K562 (cell line): Measurements from ENCODE around the gene TTC24. TPM values are rescaled to one million over a fixed set of nuclear protein-coding genes. Genes with fewer than 3 reads are reported as not detected.

Experiments
- CHD2 ChIP-seq: IDR thresholded peaks from 2 replicates; pipeline ENCODE4 v1.6.1; 2011; ENCODE audit warnings: low read depth, low read length
- E2F6 ChIP-seq, 2 experiments: IDR thresholded peaks; 2 replicates each; pipeline ENCODE4 v1.6.1; 2011; ENCODE audit warnings: borderline replicate concordance in 1 of 2, control low read depth in 1 of 2, low read depth in 1 of 2, low read length in 1 of 2, mild to moderate bottlenecking in 1 of 2, mixed read lengths in 1 of 2, moderate library complexity in 1 of 2; ENCODE audit not compliant: insufficient read depth in 1 of 2, insufficient read length in 1 of 2, poor library complexity in 1 of 2, severe bottlenecking in 1 of 2; ENCODE audit errors: extremely low read depth in 1 of 2
- FOXJ2 ChIP-seq: fragments of 200-800 bp; sonication (Bioruptor generic); IDR thresholded peaks from 2 replicates; pipeline ENCODE4 v1.6.1; 2016; ENCODE audit warnings: missing genetic modification characterization, missing compliant biosample characterization
- FUS ChIP-seq: fragments of 200-400 bp; formaldehyde crosslinking; optimal IDR thresholded peaks from 2 replicates; pipeline ENCODE3; 2017; ENCODE audit warnings: low read depth, low read length
- MAX ChIP-seq: sonication (generic); formaldehyde crosslinking; IDR thresholded peaks from 2 replicates; pipeline ENCODE4 v1.9.0; 2022; ENCODE audit warnings: mild to moderate bottlenecking, missing genetic modification reagents
- MBD2 ChIP-seq: sonication (generic); IDR thresholded peaks from 2 replicates; pipeline ENCODE4 v1.6.1; 2016; ENCODE audit warnings: low read depth, borderline replicate concordance
- MITF ChIP-seq: IDR thresholded peaks from 2 replicates; pipeline ENCODE4 v1.6.1; 2014; ENCODE audit warnings: antibody characterized with exemption
- MYC ChIP-seq, 2 experiments: fragments of 250-450 bp in 1 of 2; sonication (Bioruptor Pico) in 1 of 2; IDR thresholded peaks; 2 replicates each; pipeline versions ENCODE4 v1.5.1 to v1.6.1; 2012 to 2021; ENCODE audit warnings: low read depth in 2 of 2, borderline replicate concordance in 1 of 2, improper control_type of control experiment in 1 of 2, low read length in 1 of 2, mild to moderate bottlenecking in 1 of 2, moderate library complexity in 1 of 2
- NR2C1 ChIP-seq, 2 experiments: fragments of 450-650 bp; IDR thresholded peaks; 2 replicates each; pipeline ENCODE4 v1.6.1; 2017; ENCODE audit warnings: mild to moderate bottlenecking in 2 of 2, antibody characterized with exemption in 1 of 2, inconsistent platforms in 1 of 2, missing compliant biosample characterization in 1 of 2, missing genetic modification characterization in 1 of 2
- NR3C1 ChIP-seq: sonication (generic); formaldehyde crosslinking; IDR thresholded peaks from 2 replicates; pipeline ENCODE4 v1.8.1; 2022; ENCODE audit warnings: missing genetic modification reagents
- RBFOX2 ChIP-seq: fragments of 200-400 bp; formaldehyde crosslinking; IDR thresholded peaks from 2 replicates; pipeline ENCODE4 v1.6.1; 2017; ENCODE audit warnings: low read depth, mild to moderate bottlenecking, low read length, moderate library complexity
- RBM15 ChIP-seq: fragments of 200-400 bp; formaldehyde crosslinking; IDR thresholded peaks from 2 replicates; pipeline ENCODE4 v1.6.1; 2018; ENCODE audit warnings: mild to moderate bottlenecking, low read length, moderate library complexity; ENCODE audit not compliant: insufficient read depth
- RBM25 ChIP-seq: fragments of 200-400 bp; formaldehyde crosslinking; IDR thresholded peaks from 2 replicates; pipeline ENCODE4 v1.6.1; 2018; ENCODE audit warnings: low read length, low read depth, moderate library complexity; ENCODE audit not compliant: severe bottlenecking
- TAF15 ChIP-seq: fragments of 200-400 bp; formaldehyde crosslinking; IDR thresholded peaks from 2 replicates; pipeline ENCODE4 v1.6.1; 2017; ENCODE audit warnings: mild to moderate bottlenecking, low read depth, low read length, moderate library complexity
- TFAP4 ChIP-seq: sonication (generic); formaldehyde crosslinking; IDR thresholded peaks from 2 replicates; pipeline ENCODE4 v1.8.0; 2022; ENCODE audit warnings: missing genetic modification reagents, mild to moderate bottlenecking, moderate library complexity, borderline replicate concordance
- U2AF1 ChIP-seq: fragments of 200-400 bp; formaldehyde crosslinking; optimal IDR thresholded peaks from 2 replicates; pipeline ENCODE3; 2017; ENCODE audit warnings: mild to moderate bottlenecking, low read depth, low read length, moderate library complexity
- ZBTB5 ChIP-seq: fragments of 450-650 bp; IDR thresholded peaks from 2 replicates; pipeline ENCODE4 v1.6.1; 2017; ENCODE audit warnings: antibody characterized with exemption
- ZNF282 ChIP-seq: sonication (generic); formaldehyde crosslinking; IDR thresholded peaks from 2 replicates; pipeline ENCODE4 v1.8.1; 2023; ENCODE audit warnings: missing genetic modification reagents
- ZNF583 ChIP-seq: fragments of 250-450 bp; sonication (Bioruptor Pico); IDR thresholded peaks from 2 replicates; pipeline ENCODE4 v1.4.0; 2020
- ZNF766 ChIP-seq: fragments of 200-800 bp; sonication (Bioruptor generic); conservative IDR thresholded peaks from 2 replicates; pipeline ENCODE4 v1.6.1; 2016; ENCODE audit warnings: missing genetic modification characterization, missing compliant biosample characterization
- ZNF79 ChIP-seq: fragments of 250-450 bp; sonication (Bioruptor Pico); IDR thresholded peaks from 2 replicates; pipeline ENCODE4 v1.4.0; 2020; ENCODE audit warnings: low read depth, mild to moderate bottlenecking, moderate library complexity
- polyA plus RNA-seq, 8 experiments: library from polyadenylated mRNA; depleted of rRNA in 4 of 8; stranded (reverse) in 5 of 8; unstranded in 3 of 8; fragments of >200 nt; fragmentation: Nextera tagmentation in 2 of 8; fragmentation: Illumina TruSeq in 1 of 8; extraction: Ambion mirVana in 2 of 8; extraction: Trizol in 1 of 8; gene quantifications; 2 replicates each; pipeline versions ENCODE4 v1.2.1 to v1.2.3, GENCODE V29; 2011 to 2014; ENCODE audit warnings: inconsistent platforms in 1 of 8, missing spikeins in 1 of 8
- total RNA-seq, 7 experiments: library from RNA; depleted of rRNA in 6 of 7; stranded (reverse); fragments of >200 nt in 6 of 7; fragmentation: Illumina TruSeq in 2 of 7; extraction: Trizol in 2 of 7; gene quantifications; 2 replicates each; pipeline versions ENCODE4 v1.2.1 to v1.2.3, GENCODE V29; 2011 to 2021; ENCODE audit warnings: low replicate concordance in 1 of 7

Gene TTC24
- total and polyA plus RNA-seq, 9 of the 15 experiments (the other 6 are each of a cell fraction or from before 2014, with no cell fraction given), result not detected

- TF ChIP-seq NR3C1 (CRISPR knock-in tag), result peak; percentile 31; the same call in 1 of the 2 replicates
- TF ChIP-seq FUS, result peak; percentile 52
- 0 out of 2 replicates have a peak, but pooled peaks have one; percentile 29 for TF ChIP-seq MAX
- peak; percentile 26; the same call in 1 of the 2 replicates for TF ChIP-seq RBFOX2
- TF ChIP-seq RBM25, result peak; percentile 12
- TF ChIP-seq ZNF766 (CRISPR knock-in tag), result no peak
- TF ChIP-seq NR2C1 (IDR thresholded peaks at IDR 0.05), result no peak
- TF ChIP-seq NR2C1 (tag; IDR thresholded peaks at IDR 0.05), result no peak
- TF ChIP-seq MITF, result no peak
- TF ChIP-seq ZBTB5, result no peak
- TF ChIP-seq ZNF79 (CRISPR knock-in tag), result no peak
- TF ChIP-seq RBM15, result no peak
- no peak for TF ChIP-seq TAF15
- TF ChIP-seq CHD2, result 0 out of 2 replicates have a peak, but pooled peaks have one; percentile 11
- TF ChIP-seq TFAP4 (CRISPR knock-in tag), result 0 out of 2 replicates have a peak, but pooled peaks have one; percentile 10
- peak; percentile 63 for TF ChIP-seq U2AF1
- no peak for TF ChIP-seq MYC (IDR thresholded peaks at IDR 0.05; ENCODE audit: low read depth, low read length)
- 0 out of 2 replicates have a peak, but pooled peaks have one; percentile 27 for TF ChIP-seq MYC (CRISPR knock-in tag; IDR thresholded peaks at IDR 0.05; ENCODE audit: borderline replicate concordance, low read depth)
- no peak for TF ChIP-seq FOXJ2
- TF ChIP-seq ZNF583 (CRISPR knock-in tag), result no peak
- TF ChIP-seq E2F6 (IDR thresholded peaks at IDR 0.05; ENCODE audit: borderline replicate concordance in 1 of 2, extremely low read depth in 1 of 2, insufficient read depth in 1 of 2, insufficient read length in 1 of 2, low read depth in 1 of 2, low read length in 1 of 2, poor library complexity in 1 of 2, severe bottlenecking in 1 of 2), result peak; percentile 62 to 92
- no peak for TF ChIP-seq ZNF282
- no peak for TF ChIP-seq MBD2
These were observed 45.4 kb downstream of the TTC24 start (continued) for GRCh38 chr1:156624814-156625435.
